Occipital lobe (tissue), 2 donors: ENCODE measurements around the gene PTPRN2. TPM values are rescaled to one million over a fixed set of nuclear protein-coding genes. Genes with fewer than 3 reads are reported as not detected.
"Not testable (repeated sequence)": the region's sequence is repeated elsewhere in the genome, so short reads cannot be mapped to it uniquely, and the experiment has no call there.

Source experiments
- DNase-seq: peaks from one replicate; lab custom pipeline; 2025; lab: John Stamatoyannopoulos, UW
- total RNA-seq: library from RNA; depleted of rRNA; stranded (reverse); fragments of >200 nt; gene quantifications from one replicate; pipeline ENCODE4 v1.2.3, GENCODE V29; 2014

PTPRN2 gene
- total RNA-seq, 1 donor from 2014 or later = 62.2 TPM

DNA sequence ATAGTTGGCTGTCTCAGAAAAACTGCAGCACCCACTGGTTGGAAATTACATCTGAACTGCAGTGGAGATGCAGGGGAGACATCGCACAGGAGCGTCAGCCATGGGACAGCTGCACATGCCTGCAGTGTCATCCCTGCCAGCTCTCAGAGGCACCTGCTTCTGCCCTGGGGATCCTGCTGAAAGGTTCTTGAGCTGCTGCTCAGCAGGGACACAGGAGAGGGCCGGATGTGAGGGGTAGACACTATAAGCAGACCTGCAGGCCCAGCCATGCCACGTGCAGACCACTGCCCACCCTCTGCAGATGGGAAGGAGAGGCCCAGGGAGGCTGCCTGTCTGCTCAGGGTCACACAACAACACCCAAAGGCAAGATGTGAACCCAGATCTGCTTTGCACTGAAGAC lies 649.4 kb downstream of the PTPRN2 start:
- DNase-seq = no peak

DNA sequence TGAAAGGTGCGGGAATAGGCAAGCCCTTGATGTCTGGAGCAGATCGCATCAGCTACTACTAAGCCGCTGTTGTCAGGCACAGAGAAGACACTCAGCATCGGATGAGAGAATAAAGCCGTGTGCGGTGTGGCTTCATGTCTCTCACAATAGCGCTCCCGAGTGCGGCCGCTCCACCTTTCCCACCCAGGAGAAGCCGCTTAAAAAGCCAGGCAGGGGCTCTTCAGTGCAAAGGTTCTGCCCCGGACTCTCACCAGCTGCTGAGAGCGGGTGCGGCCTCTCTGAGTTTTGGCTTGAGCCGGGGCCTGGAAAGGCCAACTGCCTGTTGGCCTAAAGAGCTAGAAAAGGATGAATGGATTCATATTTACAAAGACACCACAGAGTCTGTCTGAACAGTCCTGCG lies 650.2 kb downstream of the PTPRN2 start:
- DNase-seq = no peak

DNA sequence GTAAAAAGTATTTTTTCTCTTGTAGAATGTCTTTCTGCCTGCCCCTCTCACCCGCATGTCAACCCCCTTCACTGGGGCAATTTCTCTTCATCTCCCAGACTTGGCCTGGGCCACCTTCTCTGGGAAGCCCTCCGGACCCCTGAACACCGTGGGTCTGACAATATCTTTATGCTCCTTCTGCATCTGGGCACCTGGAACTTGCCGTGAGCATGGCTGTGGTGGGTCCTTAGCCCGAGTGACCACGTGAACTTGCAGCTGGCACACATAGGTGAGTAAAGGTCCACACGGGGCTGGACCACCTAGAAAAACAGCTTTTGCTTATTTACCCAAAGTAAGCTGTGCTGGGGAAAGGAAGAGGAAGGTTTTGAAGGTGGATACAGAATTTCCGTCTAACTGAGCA lies 650.6 kb downstream of the PTPRN2 start:
- DNase-seq = no peak

DNA sequence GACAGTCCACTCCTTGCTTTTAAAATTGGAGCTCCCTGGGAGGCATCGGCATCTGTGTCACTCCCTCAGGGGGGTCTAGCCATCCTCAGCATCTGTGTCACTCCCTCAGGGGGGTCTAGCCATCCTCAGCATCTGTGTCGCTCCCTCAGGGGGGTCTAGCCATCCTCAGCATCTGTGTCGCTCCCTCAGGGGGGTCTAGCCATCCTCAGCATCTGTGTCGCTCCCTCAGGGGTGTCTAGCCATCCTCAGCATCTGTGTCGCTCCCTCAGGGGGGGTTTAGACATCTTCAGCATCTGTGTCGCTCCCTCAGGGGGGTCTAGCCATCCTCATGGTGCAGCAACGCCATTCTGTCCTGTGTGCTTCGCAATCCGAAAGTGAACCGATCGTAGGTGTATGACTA lies 651.9 kb downstream of the PTPRN2 start:
- not testable (repeated sequence) for DNase-seq

DNA sequence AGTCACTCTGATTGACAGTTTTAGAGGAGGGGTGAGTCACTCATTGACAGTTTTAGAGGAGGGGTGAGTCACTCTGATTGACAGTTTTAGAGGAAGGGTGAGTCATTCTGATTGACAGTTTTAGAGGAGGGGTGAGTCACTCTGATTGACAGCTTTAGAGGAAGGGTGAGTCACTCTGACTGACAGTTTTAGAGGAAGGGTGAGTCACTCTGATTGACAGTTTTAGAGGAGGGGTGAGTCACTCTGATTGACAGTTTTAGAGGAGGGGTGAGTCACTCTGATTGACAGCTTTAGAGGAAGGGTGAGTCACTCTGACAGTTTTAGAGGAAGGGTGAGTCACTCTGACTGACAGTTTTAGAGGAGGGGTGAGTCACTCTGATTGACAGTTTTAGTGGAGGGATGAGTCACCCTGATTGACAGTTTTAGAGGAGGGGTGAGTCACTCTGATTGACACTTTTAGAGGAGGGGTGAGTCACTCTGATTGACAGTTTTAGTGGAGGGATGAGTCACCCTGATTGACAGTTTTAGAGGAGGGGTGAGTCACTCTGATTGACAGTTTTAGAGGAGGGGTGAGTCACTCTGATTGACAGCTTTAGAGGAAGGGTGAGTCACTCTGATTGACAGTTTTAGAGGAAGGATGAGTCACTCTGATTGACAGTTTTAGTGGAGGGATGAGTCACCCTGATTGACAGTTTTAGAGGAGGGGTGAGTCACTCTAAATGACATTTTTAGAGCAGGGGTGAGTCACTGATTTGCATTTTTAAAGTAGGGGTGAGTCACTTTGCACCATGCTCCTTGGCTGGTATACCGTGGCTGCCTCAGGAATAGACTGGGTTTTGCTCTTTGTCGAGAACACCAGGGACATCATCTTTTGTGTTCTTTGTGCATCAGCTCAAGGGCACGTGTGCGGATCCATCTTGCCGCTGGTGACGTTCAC lies 654.1 kb downstream of the PTPRN2 start:
- DNase-seq = not testable (repeated sequence)

DNA sequence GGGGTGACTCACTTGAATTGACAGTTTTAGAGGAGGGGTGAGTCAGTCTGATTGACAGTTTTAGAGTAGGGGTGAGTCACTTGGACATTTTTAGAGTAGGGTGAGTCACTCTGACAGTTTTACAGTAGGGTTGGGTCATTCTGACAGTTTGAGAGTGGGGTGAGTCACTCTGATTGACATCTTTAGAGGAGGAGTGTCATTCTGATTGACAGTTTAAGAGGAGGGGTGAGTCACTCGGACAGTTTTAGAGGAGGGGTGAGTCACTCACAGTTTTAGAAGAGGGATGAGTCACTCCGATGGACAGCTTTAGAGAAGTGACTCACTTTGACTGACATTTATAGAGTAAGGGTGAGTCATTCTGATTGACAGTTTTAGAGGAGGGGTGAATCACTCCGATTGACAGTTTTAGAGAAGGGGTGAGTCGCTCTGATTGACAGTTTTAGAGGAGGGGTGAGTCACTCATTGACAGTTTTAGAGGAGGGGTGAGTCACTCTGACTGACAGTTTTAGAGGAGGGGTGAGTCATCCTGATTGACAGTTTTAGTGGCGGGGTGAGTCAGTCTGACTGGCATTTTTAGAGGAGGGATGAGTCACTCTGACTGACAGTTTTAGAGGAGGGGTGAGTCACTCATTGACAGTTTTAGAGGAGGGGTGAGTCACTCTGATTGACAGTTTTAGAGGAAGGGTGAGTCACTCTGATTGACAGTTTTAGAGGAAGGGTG lies 655.0 kb downstream of the PTPRN2 start:
- DNase-seq = no peak

DNA sequence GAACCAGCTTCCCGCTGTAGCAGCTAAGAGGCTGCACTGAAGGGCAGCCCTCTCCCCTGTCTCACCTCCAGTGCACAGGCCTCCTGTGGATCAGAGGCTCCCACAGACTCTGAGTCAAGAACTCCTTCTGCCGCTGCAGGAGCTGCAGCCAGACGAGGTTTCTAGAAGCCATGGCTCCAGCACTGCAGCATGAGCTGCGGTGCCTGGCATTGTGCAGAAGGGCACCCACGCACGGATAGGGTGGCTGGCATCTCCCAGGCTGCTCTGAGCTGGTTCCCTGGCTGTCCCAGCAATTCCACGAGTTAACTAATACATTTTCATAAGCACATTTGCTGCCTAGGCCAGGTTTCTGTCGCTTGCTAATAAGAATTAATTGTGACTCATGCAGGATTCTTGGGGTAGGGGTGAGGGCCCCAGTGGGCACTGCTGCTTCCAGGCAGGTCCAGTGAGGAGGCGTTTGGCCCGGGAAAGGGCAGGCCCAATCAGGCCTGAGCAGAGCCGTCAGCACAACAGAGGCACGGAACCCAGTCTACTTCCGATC lies 656.6 kb downstream of the PTPRN2 start:
- no peak for DNase-seq

DNA sequence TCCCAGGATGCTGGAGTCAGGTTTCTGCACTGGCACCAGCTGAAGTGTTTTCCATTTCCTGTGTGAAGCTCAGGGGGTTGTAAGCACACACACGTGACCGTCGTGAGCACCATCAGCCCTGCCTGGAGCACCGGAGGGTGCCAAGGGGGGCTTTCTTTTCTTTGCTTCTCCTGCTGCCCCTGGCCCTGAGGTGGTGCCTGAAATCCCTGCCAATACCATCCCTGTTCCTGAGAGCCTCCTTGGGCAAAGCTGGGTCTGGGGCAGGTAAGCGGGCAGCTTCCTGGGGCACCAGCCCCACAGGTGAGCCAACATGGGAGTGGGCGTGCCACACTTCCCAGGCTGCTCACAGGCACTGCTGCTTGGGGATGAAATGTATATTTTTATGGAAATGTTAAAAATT lies 657.2 kb downstream of the PTPRN2 start:
- no peak for DNase-seq

DNA sequence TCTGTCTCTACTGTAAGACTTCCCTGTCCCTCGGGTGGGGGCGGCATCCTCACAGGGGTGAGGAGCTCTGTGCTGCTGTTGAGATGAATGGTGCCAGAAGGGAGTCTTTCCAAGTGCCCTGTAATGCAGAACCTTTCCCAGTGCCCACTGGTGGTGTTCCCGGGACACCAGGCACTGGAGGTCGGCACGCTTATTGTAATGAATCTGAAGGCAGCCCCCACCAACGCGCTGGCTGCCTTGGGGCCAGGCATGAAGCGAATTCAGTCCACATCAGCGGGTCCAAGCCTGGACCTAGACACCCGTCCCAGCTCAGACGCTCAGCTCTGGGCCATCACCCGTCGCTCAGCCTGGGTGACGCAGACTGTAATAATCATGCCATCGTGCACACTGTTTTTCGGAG lies 658.0 kb downstream of the PTPRN2 start:
- no peak for DNase-seq

DNA sequence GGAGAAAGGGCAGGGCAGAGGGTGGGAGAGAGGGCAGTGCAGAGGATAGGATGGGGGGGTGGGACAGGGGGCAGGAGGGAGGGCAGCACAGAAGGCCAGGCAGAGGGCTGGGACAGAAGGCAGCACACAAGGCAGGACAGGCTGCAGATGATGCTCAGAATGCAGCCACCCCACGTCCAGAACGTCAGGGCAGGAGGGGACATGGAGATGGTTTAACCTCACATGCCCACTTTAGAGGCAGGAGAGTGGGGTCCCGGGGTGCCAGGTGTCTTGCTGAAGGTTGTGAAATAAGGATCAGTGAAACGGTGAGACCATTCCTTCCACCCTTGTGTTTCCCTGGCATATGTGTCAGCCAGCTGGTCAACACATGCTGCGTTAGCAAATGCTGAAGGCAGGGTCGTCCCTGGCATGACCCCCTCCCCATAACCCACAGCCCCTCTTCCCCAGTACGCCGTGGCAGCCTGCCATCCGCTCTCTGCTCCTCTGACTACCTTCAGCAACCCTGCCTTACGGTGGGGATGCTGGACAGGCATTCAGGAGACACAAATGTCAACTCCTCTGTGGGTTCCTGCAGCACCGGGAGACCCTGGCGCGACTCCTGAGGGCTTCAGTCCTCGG lies 658.7 kb downstream of the PTPRN2 start:
- no peak for DNase-seq

DNA sequence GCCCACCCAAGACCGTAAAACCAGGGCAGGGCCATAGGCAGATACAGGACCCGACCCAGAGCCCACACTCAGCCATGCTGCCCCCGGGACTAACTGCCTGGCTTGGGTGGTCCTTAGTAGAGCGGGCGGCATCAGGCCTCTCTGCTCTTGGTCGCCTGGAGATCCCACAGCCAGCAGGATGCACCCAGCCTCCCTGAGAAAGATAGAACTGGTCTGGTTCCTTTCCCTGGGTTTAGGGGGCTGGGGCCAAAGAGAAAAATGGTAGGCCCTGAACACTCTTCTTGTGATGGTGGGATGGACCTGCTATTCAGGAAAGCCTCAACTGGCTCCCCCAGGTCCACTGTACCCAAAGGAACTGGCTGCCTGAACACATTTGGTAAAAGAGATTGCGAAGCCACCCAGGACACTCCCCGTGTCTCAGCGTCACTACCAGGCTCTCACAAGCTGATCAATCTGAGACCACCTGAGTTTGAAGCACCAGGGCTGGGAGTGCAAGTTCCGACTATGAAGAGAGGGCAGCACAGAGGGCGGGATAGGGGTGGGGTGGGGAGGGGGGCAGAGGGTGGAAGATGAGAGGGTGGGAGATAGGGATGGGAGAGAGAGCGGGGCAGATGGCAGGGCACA lies 659.3 kb downstream of the PTPRN2 start:
- DNase-seq = no peak

DNA sequence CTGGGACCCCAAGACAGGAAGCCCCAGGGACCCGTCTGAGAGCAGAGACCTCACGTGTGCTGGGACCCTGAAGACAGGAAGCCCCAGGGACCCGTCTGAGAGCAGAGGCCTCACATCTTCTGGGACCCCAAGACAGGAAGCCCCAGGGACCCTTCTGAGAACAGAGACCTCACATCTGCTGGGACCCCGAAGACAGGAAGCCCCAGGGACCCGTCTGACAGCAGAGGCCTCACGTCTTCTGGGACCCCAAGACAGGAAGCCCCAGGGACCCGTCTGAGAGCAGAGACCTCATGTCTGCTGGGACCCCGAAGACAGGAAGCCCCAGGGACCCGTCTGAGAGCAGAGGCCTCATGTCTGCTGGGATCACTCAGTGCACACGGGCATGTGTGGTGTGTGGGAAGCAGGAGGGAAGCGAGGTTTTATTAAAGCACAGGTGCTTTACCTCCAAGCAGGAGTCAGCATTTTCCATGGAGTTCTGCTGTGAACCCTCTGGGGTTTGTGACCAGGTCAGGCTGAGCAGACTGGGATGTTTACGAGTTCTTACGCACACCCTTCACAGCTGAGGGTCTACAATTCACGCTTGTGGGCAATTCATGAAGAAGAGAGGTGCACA lies 660.2 kb downstream of the PTPRN2 start:
- DNase-seq = no peak

DNA sequence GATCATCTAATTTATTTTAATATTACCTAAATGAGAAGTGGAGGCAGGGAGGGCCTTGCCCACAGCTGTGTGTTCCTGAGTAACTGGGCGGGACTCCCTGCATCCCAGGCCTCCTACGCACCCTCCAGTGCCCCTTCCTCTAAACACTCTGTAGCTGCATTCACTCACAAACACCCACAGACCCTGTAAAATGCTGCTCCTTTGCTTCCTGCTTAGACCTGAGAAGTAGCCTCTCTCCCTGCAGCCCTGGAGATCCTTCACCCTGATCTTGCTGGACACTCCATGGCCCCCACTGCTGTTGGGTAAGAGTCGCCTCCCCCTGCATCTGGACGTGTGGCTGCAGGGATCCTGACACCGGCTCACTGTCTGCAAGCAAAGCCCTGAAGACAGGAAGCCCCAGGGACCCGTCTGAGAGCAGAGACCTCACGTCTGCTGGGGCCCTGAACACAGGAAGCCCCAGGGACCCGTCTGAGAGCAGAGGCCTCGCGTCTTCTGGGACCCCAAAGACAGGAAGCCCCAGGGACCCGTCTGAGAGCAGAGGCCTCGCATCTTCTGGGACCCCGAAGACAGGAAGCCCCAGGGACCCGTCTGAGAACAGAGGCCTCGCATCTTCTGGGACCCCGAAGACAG lies 661.0 kb downstream of the PTPRN2 start:
- no peak for DNase-seq

DNA sequence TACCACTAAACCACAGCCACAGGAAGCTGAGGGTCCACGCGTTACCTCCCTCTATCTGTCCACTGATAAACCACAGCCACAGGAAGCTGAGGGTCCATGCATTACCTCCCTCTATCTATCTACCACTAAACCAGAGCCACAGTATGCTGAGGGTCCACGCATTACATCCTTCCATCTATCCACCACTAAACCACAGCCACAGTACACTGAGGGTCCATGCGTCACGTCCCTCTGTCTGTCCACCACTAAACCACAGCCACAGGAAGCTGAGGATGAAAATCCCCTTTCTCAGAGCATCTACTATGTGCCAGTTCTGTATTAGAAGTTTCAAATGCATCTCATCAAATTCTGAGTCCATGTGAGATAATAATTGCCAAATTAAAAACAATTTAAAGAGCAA lies 661.5 kb downstream of the PTPRN2 start:
- DNase-seq = no peak

DNA sequence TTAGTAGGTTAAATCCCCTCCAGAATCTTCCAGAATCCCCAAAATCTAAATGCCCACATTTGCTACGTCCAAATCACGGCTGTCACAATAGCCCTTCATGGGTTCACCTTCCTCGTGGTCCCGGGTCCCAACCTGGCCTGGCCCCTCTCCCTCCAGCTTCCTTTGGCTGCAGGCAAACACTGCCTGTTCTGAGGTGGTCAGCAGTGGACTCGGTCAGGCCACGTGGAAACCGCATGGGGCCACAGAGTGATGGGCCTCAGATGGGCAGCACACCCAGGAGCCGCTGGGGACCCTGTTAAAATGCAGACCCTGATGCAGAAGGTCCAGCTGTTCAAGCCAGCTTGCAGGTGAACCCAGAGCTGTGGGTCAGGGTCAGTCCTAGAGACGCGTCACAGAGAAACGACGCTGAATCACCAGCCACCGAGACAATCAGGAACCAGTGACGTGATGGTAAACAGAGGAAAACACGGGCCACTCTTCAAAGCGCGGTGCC lies 662.2 kb downstream of the PTPRN2 start:
- DNase-seq = no peak

DNA sequence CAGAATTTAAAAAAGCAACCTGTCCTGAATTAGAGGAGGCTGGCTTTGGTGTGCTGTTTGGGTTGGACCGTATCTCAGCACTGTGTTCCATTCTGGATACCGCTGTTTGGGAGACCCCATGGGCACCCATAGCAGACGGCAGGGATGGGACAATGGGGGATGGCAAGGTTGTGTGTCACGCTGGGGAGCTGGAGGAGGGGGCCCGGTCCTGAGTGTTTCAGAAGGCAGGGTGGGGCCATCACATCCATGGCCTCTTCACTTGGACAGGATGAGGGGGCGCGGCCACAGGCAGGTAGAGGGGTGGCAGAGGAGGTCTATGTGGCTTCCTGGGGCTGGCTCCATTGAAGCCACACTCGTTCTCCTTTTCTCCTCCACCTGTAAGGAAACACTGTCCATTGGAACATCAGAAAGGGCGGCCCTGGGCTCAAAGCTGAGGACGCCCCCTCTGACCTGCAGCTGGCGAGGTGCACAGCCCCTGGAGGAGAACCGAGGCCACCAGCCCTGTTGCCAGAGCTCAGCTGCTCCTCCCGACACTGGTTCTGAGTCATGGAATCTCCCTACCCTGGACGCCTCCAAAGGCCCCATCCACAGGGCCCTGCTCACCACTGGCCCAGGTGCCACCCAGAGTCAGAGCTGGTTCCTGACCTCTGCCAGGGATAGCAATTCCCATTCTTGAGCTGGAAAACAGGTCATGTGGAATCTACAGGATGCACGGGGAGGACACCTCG lies 663.6 kb downstream of the PTPRN2 start:
- DNase-seq = no peak

DNA sequence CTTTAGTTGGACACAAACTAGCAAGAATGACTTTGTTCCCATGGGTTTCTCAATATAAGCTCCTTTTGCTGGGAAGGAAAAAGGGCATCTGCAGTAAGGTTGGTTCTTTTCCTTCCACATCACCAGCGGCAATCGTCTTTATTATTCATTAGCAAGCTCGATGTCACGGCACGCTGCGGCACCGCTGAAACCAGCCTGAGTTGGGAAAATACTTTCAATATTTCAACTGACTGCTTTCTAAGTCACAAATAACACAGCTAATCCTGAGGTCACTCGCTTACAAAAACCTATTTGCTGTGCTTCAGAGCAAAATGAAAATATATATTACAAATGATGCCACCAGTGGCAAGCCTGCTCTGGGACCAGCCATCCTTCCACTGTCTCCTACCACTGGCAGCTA lies 665.0 kb downstream of the PTPRN2 start:
- no peak for DNase-seq

DNA sequence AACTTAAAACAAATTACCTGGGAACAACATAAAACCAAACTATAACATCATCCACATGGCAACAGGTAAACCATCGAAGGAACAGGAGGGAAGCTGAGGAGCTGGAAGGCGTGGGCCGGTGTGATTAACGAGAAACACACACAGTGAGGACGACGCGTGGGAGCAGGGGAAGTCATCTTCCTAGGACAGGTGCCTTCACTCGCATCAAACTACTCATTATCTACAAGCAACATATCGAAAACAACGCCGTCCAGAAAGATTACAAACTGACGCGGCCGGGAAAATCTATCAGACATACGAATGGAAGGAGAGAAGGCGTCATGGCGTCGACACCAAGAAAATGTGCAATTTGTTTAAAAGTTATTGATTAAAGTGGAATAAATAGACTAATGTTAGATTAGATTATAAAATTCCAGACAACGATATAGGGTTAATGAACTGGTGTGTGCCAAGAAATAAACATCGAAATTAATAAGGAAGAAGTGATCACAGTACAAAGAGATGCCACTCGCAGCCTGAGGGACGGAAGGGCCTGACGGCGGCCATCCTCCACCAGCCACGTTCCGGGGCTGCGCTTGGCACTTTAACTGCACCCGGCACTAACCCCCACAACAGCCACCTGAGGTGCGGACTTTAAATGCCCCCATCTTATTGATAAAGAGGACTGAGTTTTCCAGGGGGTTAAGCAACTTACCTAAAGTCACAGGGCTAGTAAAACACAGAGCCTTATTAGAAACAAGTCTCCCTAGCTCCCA lies 669.1 kb downstream of the PTPRN2 start:
- DNase-seq = no peak
